ENCODE results near the gene PRKAG2.

DNA sequence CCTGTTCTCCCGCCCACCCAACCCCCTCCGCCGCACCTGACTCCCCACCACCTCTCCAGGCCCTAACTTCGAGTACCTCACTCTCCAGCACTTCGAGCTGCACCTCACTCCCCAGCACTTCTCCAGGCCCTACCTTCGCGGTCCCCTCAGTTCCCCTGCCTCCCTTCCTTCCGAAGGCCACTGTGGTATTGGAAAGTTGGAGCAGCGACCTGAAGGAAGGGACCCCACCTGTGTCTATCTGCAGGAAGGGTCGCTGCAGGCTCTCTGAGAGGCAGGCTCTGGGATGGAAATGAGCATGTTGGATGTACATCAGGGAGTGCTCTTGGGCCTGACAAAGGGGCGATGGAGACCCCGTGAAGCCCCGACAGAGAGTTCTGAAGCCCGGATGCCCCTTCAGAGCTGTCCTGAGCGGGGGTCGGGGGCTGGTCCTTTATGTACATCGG, 122.2 kb downstream of the PRKAG2 start:
- TF ChIP-seq, protein P1, sequence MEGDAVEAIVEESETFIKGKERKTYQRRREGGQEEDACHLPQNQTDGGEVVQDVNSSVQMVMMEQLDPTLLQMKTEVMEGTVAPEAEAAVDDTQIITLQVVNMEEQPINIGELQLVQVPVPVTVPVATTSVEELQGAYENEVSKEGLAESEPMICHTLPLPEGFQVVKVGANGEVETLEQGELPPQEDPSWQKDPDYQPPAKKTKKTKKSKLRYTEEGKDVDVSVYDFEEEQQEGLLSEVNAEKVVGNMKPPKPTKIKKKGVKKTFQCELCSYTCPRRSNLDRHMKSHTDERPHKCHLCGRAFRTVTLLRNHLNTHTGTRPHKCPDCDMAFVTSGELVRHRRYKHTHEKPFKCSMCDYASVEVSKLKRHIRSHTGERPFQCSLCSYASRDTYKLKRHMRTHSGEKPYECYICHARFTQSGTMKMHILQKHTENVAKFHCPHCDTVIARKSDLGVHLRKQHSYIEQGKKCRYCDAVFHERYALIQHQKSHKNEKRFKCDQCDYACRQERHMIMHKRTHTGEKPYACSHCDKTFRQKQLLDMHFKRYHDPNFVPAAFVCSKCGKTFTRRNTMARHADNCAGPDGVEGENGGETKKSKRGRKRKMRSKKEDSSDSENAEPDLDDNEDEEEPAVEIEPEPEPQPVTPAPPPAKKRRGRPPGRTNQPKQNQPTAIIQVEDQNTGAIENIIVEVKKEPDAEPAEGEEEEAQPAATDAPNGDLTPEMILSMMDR (IDR thresholded peaks at IDR 0.05), result no peak
- no peak for TF ChIP-seq POLR2A (IDR thresholded peaks at IDR 0.05)

Measured in breast epithelium (tissue), 3 donors.